ENCODE measurements around the gene PPIF. TPM values are rescaled to one million over a fixed set of nuclear protein-coding genes. Genes with fewer than 3 reads are reported as not detected.

PPIF gene
- total RNA-seq, 6 experiments from 2014 or later, result 53.7 to 106 (median 90.1) TPM

DNA sequence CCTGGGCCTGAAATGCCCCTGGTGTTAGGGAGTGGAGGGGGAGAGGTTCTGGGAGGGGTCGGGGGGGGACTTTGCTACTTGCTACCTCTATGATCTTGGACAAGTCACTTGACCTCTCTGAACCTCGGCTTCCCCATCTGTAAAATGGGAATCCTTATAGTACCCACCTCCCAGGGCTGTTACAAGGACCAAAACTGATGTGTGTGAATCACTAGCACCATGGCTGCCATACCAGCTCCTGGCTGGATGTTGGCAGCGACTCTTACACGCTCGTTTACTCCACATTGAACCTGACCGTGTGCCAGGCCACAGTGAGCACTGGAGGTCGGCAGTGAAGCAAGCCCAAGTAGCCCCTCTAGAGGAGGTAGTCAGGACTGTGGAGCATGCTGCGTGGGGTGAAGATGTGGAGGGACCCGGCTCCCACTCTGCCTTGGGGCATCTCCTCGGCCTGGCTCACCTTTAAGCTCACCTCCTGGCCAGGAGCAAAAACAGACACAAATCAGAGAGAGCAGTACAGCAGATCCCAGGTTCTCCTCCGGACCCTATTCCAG lies 28.9 kb downstream of the PPIF start:
- H3K36me3 ChIP-seq, result no peaks in the 10 kb centered on the region
- H3K4me1 ChIP-seq, result peaks cover 0 to 20% (median 8%) of the 10 kb centered on the region in 4 donors
- intact Hi-C loops (cut with DNase I), result loop anchor here (5.0 to 10.0 kb wide), 2 partner anchors 111 to 119 kb away; no protein-coding TSS in a partner anchor
- no peaks in the 10 kb centered on the region for H3K9me3 ChIP-seq
- DNase-seq, result peak in 1 of 3 donors; percentile 48
- no peak overlapping the region for H3K4me3 ChIP-seq
- TF ChIP-seq, protein P1, sequence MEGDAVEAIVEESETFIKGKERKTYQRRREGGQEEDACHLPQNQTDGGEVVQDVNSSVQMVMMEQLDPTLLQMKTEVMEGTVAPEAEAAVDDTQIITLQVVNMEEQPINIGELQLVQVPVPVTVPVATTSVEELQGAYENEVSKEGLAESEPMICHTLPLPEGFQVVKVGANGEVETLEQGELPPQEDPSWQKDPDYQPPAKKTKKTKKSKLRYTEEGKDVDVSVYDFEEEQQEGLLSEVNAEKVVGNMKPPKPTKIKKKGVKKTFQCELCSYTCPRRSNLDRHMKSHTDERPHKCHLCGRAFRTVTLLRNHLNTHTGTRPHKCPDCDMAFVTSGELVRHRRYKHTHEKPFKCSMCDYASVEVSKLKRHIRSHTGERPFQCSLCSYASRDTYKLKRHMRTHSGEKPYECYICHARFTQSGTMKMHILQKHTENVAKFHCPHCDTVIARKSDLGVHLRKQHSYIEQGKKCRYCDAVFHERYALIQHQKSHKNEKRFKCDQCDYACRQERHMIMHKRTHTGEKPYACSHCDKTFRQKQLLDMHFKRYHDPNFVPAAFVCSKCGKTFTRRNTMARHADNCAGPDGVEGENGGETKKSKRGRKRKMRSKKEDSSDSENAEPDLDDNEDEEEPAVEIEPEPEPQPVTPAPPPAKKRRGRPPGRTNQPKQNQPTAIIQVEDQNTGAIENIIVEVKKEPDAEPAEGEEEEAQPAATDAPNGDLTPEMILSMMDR (IDR thresholded peaks at IDR 0.05), result no peak
- TF ChIP-seq POLR2A (IDR thresholded peaks at IDR 0.05), result no peak
- H3K27ac ChIP-seq, result no peak overlapping the region
- 100% methylated on average over 1 of the region's 11 CpGs for WGBS (ENCODE audit: insufficient coverage, low coverage, low lambda C conversion rate, missing lambda C conversion rate)
- no peak for ATAC-seq
- H3K27me3 ChIP-seq, result no peaks in the 10 kb centered on the region

DNA sequence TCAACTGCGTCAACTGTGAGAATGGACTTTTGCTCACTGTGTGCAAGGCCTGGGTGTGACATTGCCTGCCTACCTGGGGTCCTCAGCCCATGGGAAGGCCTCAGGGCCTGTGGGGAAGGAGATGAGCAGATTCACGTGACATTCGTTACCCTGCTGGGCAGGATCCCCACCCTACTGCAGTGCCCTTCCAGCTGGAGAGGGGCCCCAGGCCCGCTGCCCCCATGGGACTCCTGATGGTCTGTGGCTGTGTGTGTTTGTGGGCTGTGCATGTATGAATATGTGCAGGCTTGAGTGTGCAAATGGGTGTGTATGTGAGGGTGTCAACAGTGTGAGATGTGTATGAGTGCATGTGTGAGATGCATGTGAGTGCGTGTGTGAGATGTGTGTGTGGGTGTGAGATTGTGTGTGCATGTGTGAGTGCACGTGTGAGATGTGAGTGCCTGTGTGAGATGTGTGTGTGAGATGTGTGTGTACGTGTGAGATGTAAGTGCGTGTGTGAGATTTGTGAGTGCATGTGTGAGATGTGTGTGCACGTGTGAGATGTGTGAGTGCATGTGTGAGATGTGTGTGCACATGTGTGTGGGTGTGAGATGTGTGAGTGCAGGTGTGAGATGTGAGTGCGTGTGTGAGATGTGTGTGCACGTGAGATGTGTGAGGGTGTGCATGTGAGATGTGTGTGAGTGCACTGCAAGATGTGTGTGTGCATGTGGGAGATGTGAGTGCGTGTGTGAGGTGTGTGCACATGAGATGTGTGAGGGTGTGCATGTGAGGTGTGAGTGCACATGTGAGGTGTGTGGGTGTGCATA lies 29.7 kb downstream of the PPIF start:
- Histone ChIP-seq H3K4me1 (peaks cover 0 to 28% (median 11%) of the 10 kb centered on the region in 4 donors), H3K9me3 (no peaks in the 10 kb centered on the region), H3K27me3 (no peaks in the 10 kb centered on the region), H3K36me3 (no peaks in the 10 kb centered on the region), H3K27ac (no peak overlapping the region), H3K4me3 (no peak overlapping the region)
- ATAC-seq, result no peak
- intact Hi-C loops (cut with DNase I), result loop anchor here (5.0 to 10.0 kb wide), 2 partner anchors 110 to 118 kb away; no protein-coding TSS in a partner anchor
- peak in 1 of 3 donors; percentile 38 for DNase-seq
- no peak for TF ChIP-seq POLR2A (IDR thresholded peaks at IDR 0.05)
- TF ChIP-seq, protein P1 (IDR thresholded peaks at IDR 0.05), result no peak
- 89% methylated on average over 9 of the region's 12 CpGs for WGBS (ENCODE audit: insufficient coverage, low coverage, low lambda C conversion rate, missing lambda C conversion rate)

DNA sequence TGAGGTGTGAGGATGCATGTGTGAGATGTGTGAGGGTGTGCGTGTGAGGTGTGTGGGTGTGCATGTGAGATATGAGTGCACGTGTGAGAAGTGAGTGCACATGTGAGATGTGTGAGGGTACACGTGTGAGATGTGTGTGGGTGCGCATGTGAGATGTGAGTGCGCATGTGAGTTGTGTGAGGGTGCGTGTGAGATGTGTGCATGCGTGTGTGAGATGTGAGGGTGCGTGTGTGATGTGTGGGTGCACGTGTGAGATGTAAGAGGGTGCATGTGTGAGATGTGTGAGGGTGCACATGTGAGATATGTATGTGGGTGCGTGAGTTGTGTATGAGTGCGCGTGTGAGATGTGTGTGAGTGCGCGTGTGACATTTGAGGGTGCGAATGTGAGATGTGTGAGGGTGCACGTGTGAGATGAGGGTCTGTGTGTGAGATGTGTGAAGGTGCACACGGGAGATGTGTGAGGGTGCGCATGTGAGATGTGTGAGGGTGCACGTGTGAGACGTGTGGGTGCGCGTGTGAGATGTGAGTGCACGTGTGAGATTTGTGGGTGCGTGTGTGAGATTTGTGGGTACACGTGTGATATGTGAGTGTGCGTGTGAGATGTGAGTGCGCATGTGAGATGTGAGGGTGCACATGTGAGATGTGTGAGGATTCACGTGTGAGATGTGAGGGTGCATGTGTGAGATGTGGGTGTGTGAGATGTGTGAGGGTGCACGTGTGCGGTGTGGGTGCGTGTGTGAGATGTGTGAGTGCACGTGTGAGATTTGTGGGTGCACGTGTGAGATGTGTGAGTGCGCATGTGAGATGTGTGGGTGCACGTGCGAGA lies 30.5 kb downstream of the PPIF start:
- Histone ChIP-seq H3K4me1 (peaks cover 0 to 36% (median 15%) of the 10 kb centered on the region in 4 donors), H3K9me3 (no peaks in the 10 kb centered on the region), H3K27me3 (no peaks in the 10 kb centered on the region), H3K36me3 (no peaks in the 10 kb centered on the region), H3K27ac (no peak overlapping the region), H3K4me3 (no peak overlapping the region)
- ATAC-seq (no peak), DNase-seq (peak in 1 of 3 donors; percentile 27)
- intact Hi-C loops (cut with DNase I), result loop anchor here (5.0 to 10.0 kb wide), 2 partner anchors 110 to 117 kb away; no protein-coding TSS in a partner anchor
- TF ChIP-seq, protein P1 (IDR thresholded peaks at IDR 0.05), result no peak
- TF ChIP-seq POLR2A (IDR thresholded peaks at IDR 0.05), result no peak
- 88% methylated on average over 35 of the region's 36 CpGs for WGBS (ENCODE audit: insufficient coverage, low coverage, low lambda C conversion rate, missing lambda C conversion rate)

DNA sequence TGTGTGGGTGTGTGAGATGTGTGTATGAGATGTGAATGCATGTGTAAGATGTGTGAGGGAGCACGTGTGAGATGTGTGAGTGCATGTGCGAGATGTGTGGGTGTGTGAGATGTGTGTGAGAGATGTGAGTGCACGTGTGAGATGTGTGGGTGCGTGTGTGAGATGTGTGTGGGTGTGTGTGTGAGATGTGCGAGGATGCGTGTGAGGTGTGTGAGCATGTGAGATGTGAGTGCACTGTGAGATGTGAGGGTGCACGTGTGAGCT lies 31.0 kb downstream of the PPIF start:
- Histone ChIP-seq H3K9me3 (no peaks in the 10 kb centered on the region), H3K36me3 (no peaks in the 10 kb centered on the region), H3K4me1 (peaks cover 0 to 41% (median 17%) of the 10 kb centered on the region in 4 donors), H3K27ac (no peak overlapping the region), H3K4me3 (no peak overlapping the region), H3K27me3 (no peaks in the 10 kb centered on the region)
- no peak for ATAC-seq
- intact Hi-C loops (cut with DNase I), result loop anchor here (5.0 to 10.0 kb wide), 2 partner anchors 109 to 116 kb away; no protein-coding TSS in a partner anchor
- 83% methylated on average over 7 of the region's 7 CpGs for WGBS (ENCODE audit: insufficient coverage, low coverage, low lambda C conversion rate, missing lambda C conversion rate)
- no peak for DNase-seq
- no peak for TF ChIP-seq POLR2A (IDR thresholded peaks at IDR 0.05)
- TF ChIP-seq, protein P1 (IDR thresholded peaks at IDR 0.05), result no peak
